ENCODE results near the gene SVEP1. TPM values are rescaled to one million over a fixed set of nuclear protein-coding genes. Genes with fewer than 3 reads are reported as not detected.
"Not testable (repeated sequence)": the region's sequence is repeated elsewhere in the genome, so short reads cannot be mapped to it uniquely, and the experiment has no call there.

SVEP1 gene
- total RNA-seq, 1 experiment from 2014 or later = 0.05 TPM

DNA sequence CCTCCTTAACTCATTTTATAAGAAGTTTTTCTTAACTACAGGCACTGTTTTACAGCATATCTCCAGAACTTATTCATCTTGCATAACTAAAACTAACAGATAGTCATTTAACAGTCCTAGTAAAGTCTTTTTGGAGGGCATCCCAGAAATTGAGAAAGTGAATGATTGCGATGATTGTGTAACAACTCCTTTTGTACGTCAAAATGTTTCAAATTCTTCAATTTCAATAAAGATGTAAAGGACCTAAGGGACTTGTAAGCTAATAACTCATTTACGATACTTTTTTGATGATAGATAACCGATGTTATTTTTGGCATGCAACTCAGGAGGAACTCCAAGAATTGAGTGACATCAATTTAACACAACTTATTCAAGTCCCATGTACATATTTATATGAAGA lies 42.7 kb downstream of the SVEP1 start:
- ATAC-seq = no peak
- in situ Hi-C loops (cut with HindIII; ENCODE audit: low pct_unique_long_range_greater_than_20kb, low sequenced_read_pairs) = no loop called here
- Histone ChIP-seq H3K27ac (ENCODE audit: low read length) (no peak overlapping the region), H3K27me3 (ENCODE audit: control insufficient read depth, insufficient read depth, low read length) (no peaks in the 10 kb centered on the region), H3K9me3 (ENCODE audit: control insufficient read depth, insufficient read depth, low read depth, low read length) (no peaks in the 10 kb centered on the region), H3K4me3 (ENCODE audit: low read depth in 2 of 2, low read length in 2 of 2) (no peak overlapping the region), H3K4me1 (ENCODE audit: control insufficient read depth, insufficient read depth, low read length) (no peaks in the 10 kb centered on the region), H3K36me3 (ENCODE audit: control insufficient read depth, insufficient read depth, low read length) (no peaks in the 10 kb centered on the region)
- no peak for DNase-seq (ENCODE audit: low read depth, low spot score)
- intact Hi-C loops (cut with micrococcal nuclease; ENCODE audit: unreplicated experiment) = no loop called here
- CTCF ChIA-PET = no interaction called here
- POLR2A ChIA-PET = no interaction called here
- TF ChIP-seq SIN3A (IDR thresholded peaks at IDR 0.05; ENCODE audit: borderline replicate concordance, insufficient read depth, low read depth, low read length) (no peak), TCF7L2 (IDR thresholded peaks at IDR 0.05; ENCODE audit: low read depth, low read length) (peak; percentile 60)
- TF ChIP-seq, protein P1, sequence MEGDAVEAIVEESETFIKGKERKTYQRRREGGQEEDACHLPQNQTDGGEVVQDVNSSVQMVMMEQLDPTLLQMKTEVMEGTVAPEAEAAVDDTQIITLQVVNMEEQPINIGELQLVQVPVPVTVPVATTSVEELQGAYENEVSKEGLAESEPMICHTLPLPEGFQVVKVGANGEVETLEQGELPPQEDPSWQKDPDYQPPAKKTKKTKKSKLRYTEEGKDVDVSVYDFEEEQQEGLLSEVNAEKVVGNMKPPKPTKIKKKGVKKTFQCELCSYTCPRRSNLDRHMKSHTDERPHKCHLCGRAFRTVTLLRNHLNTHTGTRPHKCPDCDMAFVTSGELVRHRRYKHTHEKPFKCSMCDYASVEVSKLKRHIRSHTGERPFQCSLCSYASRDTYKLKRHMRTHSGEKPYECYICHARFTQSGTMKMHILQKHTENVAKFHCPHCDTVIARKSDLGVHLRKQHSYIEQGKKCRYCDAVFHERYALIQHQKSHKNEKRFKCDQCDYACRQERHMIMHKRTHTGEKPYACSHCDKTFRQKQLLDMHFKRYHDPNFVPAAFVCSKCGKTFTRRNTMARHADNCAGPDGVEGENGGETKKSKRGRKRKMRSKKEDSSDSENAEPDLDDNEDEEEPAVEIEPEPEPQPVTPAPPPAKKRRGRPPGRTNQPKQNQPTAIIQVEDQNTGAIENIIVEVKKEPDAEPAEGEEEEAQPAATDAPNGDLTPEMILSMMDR (IDR thresholded peaks at IDR 0.05) = no peak
- BruUV-seq (replicated peaks) = no TSS peak

GRCh38 chr9:110534162-110534561 lies 45.4 kb downstream of the SVEP1 start:
- DNase-seq (ENCODE audit: low read depth, low spot score); H3K4me3 ChIP-seq (ENCODE audit: low read depth in 2 of 2, low read length in 2 of 2); H3K9me3 ChIP-seq (ENCODE audit: control insufficient read depth, insufficient read depth, low read depth, low read length); ATAC-seq; H3K27ac ChIP-seq (ENCODE audit: low read length); POLR2A ChIA-PET; H3K4me1 ChIP-seq (ENCODE audit: control insufficient read depth, insufficient read depth, low read length); H3K27me3 ChIP-seq (ENCODE audit: control insufficient read depth, insufficient read depth, low read length); BruUV-seq (replicated peaks); in situ Hi-C loops (cut with HindIII; ENCODE audit: low pct_unique_long_range_greater_than_20kb, low sequenced_read_pairs); CTCF ChIA-PET; H3K36me3 ChIP-seq (ENCODE audit: control insufficient read depth, insufficient read depth, low read length); intact Hi-C loops (cut with micrococcal nuclease; ENCODE audit: unreplicated experiment): not testable (repeated sequence)

GRCh38 chr9:110532908-110533665 lies 46.5 kb downstream of the SVEP1 start:
- in situ Hi-C loops (cut with HindIII; ENCODE audit: low pct_unique_long_range_greater_than_20kb, low sequenced_read_pairs) (no loop called here), intact Hi-C loops (cut with micrococcal nuclease; ENCODE audit: unreplicated experiment) (no loop called here)
- no peak overlapping the region for H3K27ac ChIP-seq (ENCODE audit: low read length)
- POLR2A ChIA-PET = no interaction called here
- ATAC-seq (no peak), DNase-seq (ENCODE audit: low read depth, low spot score) (no peak)
- no peaks in the 10 kb centered on the region for H3K27me3 ChIP-seq (ENCODE audit: control insufficient read depth, insufficient read depth, low read length)
- TF ChIP-seq SIN3A (IDR thresholded peaks at IDR 0.05; ENCODE audit: borderline replicate concordance, insufficient read depth, low read depth, low read length) = no peak
- TF ChIP-seq, protein P2, sequence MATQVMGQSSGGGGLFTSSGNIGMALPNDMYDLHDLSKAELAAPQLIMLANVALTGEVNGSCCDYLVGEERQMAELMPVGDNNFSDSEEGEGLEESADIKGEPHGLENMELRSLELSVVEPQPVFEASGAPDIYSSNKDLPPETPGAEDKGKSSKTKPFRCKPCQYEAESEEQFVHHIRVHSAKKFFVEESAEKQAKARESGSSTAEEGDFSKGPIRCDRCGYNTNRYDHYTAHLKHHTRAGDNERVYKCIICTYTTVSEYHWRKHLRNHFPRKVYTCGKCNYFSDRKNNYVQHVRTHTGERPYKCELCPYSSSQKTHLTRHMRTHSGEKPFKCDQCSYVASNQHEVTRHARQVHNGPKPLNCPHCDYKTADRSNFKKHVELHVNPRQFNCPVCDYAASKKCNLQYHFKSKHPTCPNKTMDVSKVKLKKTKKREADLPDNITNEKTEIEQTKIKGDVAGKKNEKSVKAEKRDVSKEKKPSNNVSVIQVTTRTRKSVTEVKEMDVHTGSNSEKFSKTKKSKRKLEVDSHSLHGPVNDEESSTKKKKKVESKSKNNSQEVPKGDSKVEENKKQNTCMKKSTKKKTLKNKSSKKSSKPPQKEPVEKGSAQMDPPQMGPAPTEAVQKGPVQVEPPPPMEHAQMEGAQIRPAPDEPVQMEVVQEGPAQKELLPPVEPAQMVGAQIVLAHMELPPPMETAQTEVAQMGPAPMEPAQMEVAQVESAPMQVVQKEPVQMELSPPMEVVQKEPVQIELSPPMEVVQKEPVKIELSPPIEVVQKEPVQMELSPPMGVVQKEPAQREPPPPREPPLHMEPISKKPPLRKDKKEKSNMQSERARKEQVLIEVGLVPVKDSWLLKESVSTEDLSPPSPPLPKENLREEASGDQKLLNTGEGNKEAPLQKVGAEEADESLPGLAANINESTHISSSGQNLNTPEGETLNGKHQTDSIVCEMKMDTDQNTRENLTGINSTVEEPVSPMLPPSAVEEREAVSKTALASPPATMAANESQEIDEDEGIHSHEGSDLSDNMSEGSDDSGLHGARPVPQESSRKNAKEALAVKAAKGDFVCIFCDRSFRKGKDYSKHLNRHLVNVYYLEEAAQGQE (IDR thresholded peaks at IDR 0.05; ENCODE audit: insufficient read depth in 1 of 2, low read depth in 2 of 2, low read length in 1 of 2) = no peak
- no TSS peak for BruUV-seq (replicated peaks)
- no peaks in the 10 kb centered on the region for H3K4me1 ChIP-seq (ENCODE audit: control insufficient read depth, insufficient read depth, low read length)
- CTCF ChIA-PET = no interaction called here
- H3K4me3 ChIP-seq (ENCODE audit: low read depth in 2 of 2, low read length in 2 of 2) = no peak overlapping the region
- H3K36me3 ChIP-seq (ENCODE audit: control insufficient read depth, insufficient read depth, low read length) = no peaks in the 10 kb centered on the region
- no peaks in the 10 kb centered on the region for H3K9me3 ChIP-seq (ENCODE audit: control insufficient read depth, insufficient read depth, low read depth, low read length)
